D721Med (cell line): ENCODE results near the gene SPPL2C.
A peak's percentile ranks its signal among the peaks of the same experiment; 100 is the strongest.

Experiments used
- DNase-seq: peaks from one replicate; pipeline ENCODE4 v3.0.0; 2011; ENCODE audit warnings: low spot score; ENCODE audit not compliant: insufficient read length
- FAIRE-seq: peaks from 2 replicates; lab custom pipeline; 2011; peaks lifted over from hg19 to GRCh38; lab: Jason Lieb, UNC
- TF ChIP-seq, protein P1 (sequence below): IDR thresholded peaks from 2 replicates; pipeline ENCODE4 v1.5.1; 2012; ENCODE audit warnings: mild to moderate bottlenecking, control low read depth; ENCODE audit not compliant: insufficient read depth; ENCODE audit errors: missing control alignments

The SPPL2C gene

DNA sequence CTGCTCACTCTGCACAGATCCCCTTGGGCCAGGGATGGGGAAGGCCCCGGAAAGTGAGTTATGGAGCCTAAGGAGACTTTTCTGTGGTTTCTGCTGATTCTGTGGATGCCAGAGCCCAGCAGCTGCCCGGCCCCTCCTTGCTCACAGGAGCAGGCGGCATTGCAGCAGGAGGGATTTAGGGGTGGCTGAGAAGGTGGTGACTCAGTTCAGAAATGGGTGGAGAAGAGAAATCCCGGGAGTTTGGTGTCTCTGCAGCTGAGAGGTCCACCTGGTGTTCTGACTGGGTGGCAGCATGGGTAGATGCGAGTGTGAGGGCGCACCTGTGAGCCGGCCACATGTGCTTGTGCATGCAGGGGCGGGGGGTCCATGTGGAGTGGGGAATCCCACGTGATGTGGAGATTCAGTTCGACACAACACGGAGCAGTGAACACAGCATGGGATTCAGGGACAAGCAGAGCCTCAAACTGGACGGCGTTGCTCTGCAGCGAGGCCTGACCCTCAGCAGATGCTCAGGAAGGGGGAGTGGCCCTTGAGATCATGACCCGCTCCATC is 16.0 kb upstream of the SPPL2C start:
- TF ChIP-seq, protein P1, sequence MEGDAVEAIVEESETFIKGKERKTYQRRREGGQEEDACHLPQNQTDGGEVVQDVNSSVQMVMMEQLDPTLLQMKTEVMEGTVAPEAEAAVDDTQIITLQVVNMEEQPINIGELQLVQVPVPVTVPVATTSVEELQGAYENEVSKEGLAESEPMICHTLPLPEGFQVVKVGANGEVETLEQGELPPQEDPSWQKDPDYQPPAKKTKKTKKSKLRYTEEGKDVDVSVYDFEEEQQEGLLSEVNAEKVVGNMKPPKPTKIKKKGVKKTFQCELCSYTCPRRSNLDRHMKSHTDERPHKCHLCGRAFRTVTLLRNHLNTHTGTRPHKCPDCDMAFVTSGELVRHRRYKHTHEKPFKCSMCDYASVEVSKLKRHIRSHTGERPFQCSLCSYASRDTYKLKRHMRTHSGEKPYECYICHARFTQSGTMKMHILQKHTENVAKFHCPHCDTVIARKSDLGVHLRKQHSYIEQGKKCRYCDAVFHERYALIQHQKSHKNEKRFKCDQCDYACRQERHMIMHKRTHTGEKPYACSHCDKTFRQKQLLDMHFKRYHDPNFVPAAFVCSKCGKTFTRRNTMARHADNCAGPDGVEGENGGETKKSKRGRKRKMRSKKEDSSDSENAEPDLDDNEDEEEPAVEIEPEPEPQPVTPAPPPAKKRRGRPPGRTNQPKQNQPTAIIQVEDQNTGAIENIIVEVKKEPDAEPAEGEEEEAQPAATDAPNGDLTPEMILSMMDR, result peak; percentile 13
- no peak for FAIRE-seq
- DNase-seq, result no peak

DNA sequence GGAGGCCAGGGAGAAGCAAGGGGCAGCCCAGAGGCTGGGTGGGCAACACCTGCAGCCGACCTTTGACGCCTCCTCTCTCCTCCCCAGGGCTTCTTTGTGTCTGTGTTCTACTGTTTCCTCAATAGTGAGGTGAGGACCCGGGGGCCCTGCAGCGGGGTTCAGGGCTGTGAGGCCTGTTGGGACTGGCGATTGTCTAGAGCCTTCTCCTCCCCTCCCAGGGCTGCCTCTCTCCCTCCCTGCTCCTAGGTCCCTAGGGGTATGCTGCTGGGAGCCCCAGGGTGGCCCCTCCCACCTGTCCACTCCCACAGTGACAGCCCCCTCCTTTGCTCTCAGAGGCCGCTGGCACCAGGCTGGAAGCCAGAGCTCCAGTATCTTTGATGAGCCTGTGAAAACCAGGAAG is 10.8 kb upstream of the SPPL2C start:
- DNase-seq, result no peak
- FAIRE-seq, result no peak
- TF ChIP-seq, protein P1, result no peak

DNA sequence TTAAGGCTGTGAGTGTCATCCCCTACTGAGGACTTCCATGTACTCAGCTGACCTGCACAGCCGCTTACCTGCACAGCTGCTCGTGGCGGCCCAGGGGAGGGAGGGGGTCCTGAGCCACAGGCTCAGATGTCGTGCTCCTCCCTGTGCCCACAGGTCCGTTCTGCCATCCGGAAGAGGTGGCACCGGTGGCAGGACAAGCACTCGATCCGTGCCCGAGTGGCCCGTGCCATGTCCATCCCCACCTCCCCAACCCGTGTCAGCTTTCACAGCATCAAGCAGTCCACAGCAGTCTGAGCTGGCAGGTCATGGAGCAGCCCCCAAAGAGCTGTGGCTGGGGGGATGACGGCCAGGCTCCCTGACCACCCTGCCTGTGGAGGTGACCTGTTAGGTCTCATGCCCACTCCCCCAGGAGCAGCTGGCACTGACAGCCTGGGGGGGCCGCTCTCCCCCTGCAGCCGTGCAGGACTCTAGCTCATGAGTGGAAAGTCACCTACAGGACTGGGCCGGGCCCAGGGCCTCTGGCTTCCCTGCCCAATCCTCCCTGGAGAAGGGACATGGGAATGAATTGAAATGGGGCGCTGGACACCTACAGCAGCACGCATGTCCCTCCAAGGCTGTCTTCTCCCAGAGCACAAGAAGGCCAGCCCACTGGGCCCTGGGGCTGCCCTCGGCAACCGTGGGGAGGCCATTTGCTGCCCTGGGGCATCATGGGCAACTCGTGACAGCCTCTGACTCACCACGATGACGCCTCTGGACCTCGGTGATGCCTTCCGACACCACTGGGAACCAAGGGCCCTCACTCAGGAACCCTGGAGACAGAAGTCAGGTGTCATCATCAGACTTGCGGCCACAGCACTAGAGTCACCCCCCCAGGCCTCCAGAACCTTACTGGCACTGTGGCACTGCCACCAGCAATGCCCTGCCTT is 9.9 kb upstream of the SPPL2C start:
- no peak for FAIRE-seq
- TF ChIP-seq, protein P1, result no peak
- DNase-seq, result no peak

DNA sequence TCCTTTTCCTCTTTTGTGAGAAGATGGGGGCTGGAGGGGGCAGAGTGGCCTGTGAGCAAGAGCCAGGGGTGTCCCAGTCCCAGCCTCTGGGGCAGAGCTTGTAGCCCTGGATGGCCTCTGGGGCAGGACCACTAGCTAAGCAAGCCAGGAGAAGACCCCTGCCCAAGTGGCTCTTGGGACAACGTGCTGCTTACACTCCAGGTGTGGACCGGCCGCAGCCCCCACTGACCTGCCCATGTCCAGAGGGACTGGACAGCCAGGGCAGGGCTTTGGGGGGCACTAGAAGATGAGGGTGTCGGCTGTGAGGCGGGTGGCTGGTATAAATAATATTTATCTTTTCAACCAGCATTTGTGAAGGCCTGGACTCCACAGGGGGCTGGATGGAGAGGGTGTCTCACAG is 9.2 kb upstream of the SPPL2C start:
- TF ChIP-seq, protein P1, result no peak
- FAIRE-seq (no peak), DNase-seq (no peak)

DNA sequence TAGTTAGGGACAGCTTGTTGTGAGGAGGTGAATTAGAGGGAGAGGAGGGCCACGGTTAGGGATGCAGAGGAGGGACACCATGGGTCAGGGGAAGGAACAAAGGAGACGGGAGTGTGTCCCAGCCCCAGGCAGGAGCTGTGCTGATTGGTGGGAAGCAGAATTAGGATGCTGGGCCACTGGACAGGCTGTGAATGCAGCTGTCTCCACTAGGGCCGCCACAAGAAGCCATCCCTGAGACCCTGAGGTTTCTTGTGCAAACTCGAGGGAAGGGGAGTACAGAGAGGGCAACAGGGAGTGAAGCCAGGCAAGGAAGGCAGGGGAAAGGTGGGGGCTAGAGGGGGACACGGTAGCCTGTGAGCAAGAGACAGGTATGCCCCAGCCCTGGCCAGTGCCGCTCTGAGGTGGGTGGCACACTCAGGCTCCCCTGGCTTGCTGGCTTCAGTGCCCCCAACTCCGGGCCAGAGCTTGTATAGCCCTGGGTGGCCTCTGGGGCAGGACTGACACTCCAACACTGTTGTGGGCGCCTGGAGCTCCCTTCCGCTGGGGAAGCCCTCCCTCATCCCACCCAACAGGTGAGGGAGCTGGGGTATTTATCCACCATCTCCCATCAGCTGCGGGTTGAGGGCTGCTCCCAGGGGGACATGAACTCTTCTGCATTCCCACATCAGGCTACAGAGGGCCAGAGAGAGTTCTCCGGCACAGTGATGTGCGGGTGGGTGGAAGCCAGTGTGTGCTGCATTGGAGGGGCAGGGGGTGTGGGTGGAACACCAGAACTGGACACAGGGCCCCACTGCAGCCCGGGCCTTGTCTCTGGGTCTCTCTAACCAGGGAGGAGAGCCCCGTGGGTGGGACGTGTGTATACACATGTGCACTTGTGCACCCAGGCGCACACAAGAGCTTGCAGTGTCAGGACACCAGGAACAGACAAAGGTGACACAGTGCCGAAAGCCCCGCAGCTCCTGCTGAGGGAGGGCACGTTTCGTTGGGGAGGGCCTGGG is 8.3 kb upstream of the SPPL2C start:
- FAIRE-seq, result no peak
- TF ChIP-seq, protein P1, result no peak
- DNase-seq, result no peak

DNA sequence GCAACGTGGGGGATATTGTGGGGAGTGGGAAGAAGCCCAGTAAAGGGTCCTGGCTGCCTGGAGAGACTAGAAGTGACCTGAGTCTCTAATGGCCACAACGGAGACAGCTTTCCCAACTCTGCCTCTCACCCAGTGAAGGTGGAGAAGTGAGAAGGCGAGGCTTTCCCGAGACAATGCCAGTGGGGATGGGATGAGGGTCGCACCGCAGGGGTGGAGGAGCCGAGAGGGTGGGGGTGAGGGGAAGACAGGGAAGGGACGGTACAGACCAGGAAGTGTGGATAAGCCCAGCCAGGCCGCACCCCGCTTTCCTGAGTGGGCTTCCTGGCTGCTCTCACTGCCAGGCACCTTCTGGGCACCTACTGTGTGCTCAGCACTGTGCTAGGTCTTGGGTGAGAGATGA is 7.5 kb upstream of the SPPL2C start:
- FAIRE-seq (no peak), DNase-seq (no peak)
- TF ChIP-seq, protein P1, result no peak
